A549 (cell line): ENCODE data around the gene DGUOK.

ENCODE experiments used
- CBX8 ChIP-seq: fragments of 200-600 bp; sonication (generic); IDR thresholded peaks from 2 replicates; pipeline ENCODE4 v1.6.1; 2016
- CEBPB ChIP-seq, 2 experiments: fragments of >200 bp in 1 of 2; sonication (Bioruptor Twin) in 1 of 2; formaldehyde crosslinking in 1 of 2; IDR thresholded peaks; 2 replicates each; pipeline ENCODE4 v1.6.1; 2012 to 2016
- MYC ChIP-seq: IDR thresholded peaks from 2 replicates; pipeline ENCODE4 v1.6.1; 2012; ENCODE audit warnings: mild to moderate bottlenecking, inconsistent platforms, low read length, improper control_type of control experiment, borderline replicate concordance
- TF ChIP-seq, protein P1 (sequence below): fragments of >200 bp; sonication (Bioruptor Twin); formaldehyde crosslinking; IDR thresholded peaks from 3 replicates; pipeline ENCODE4 v1.5.1; 2016

DNA sequence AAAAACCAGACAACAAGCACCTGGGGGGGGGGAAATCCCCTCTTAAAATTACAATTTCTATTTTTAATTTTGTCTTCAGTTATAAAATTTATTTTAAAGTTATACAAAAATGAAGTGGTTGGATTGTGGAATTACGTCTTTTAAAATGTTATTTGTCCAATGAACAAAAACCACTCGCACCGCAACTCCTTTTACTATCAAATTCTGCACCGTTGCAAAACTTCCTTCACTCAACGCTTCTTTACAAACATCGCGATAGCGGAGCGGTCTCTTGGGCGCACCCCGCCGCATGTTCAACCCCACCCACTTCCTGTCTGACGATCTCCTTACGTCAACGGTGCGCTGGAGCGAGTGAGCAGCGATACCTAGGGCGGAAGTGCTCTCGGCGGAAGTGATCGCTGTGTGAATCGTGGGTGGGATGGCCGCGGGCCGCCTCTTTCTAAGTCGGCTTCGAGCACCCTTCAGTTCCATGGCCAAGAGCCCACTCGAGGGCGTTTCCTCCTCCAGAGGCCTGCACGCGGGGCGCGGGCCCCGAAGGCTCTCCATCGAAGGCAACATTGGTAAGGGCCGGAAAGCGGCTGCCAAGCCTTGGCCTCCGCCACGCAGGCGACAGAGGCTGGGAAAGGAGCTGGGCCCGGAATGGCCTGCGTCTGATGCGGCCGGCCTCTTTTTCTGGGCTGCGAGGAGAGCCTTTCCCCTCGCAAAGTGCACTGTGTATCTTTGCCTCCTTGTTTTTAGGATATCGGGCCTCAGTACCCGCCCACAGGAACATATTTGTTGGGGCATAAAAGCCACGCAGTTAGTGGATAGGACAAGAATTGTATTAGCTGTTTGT, at the start of gene DGUOK:
- TF ChIP-seq, protein P1, sequence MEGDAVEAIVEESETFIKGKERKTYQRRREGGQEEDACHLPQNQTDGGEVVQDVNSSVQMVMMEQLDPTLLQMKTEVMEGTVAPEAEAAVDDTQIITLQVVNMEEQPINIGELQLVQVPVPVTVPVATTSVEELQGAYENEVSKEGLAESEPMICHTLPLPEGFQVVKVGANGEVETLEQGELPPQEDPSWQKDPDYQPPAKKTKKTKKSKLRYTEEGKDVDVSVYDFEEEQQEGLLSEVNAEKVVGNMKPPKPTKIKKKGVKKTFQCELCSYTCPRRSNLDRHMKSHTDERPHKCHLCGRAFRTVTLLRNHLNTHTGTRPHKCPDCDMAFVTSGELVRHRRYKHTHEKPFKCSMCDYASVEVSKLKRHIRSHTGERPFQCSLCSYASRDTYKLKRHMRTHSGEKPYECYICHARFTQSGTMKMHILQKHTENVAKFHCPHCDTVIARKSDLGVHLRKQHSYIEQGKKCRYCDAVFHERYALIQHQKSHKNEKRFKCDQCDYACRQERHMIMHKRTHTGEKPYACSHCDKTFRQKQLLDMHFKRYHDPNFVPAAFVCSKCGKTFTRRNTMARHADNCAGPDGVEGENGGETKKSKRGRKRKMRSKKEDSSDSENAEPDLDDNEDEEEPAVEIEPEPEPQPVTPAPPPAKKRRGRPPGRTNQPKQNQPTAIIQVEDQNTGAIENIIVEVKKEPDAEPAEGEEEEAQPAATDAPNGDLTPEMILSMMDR, result no peak
- TF ChIP-seq CEBPB (IDR thresholded peaks at IDR 0.05) (peak; percentile 64 to 86; a peak in 3 of 4 replicates), CBX8 (no peak), MYC (no peak; the same call in none of the 2 replicates)
